ENCODE results near the gene HBG1.
"Not testable (repeated sequence)": the region's sequence is repeated elsewhere in the genome, so short reads cannot be mapped to it uniquely, and the experiment has no call there.

The HBG1 gene

DNA sequence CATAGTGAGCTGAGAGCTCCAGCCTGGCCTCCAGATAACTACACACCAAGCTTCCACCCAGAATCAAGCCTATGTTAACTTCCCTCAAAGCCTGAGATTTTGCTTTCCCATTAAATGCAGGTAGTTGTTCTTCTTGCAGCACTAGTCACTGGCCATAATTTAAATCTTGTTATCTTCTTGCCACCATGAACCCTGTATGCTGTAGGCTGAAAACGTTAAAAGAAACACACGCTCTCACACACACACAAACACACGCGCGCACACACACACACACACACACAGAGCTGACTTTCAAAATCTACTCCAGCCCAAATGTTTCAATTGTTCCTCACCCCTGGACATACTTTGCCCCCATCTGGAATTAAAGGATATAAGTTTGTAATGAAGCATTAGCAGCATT lies 3.8 kb upstream of the HBG1 start:
- not testable (repeated sequence) for H3K36me3 ChIP-seq (ENCODE audit: insufficient read depth, low read length); H3K9ac ChIP-seq (ENCODE audit: low read length); H3K27me3 ChIP-seq (ENCODE audit: control insufficient read depth in 1 of 2, insufficient read depth in 2 of 2, low read length in 2 of 2); H3K27ac ChIP-seq (ENCODE audit: low read depth, low read length); H3K4me3 ChIP-seq (ENCODE audit: low read depth in 1 of 2, low read length in 2 of 2); H3K4me1 ChIP-seq (ENCODE audit: insufficient read depth, low read length); H3K9me3 ChIP-seq (ENCODE audit: low read length)

DNA sequence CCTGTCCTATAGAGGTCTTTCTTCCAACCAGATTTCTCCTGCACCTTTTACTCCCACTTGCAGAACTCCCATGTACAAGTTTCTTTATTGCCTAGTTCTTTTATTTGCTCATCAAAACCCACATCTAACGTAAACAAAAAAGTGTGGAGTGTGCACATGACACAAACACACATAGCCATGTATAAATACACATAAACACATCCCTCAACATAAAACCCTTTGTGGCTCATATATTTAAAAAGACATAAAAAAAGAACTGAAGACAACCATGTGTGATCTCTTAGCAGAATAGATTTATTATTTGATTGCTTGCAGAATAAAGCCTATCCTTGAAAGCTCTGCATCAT lies 3.2 kb upstream of the HBG1 start:
- Histone ChIP-seq H3K4me3 (ENCODE audit: low read depth in 1 of 2, low read length in 2 of 2) (no peak overlapping the region), H3K9ac (ENCODE audit: low read length) (no peak overlapping the region), H3K36me3 (ENCODE audit: insufficient read depth, low read length) (no peaks in the 10 kb centered on the region), H3K27ac (ENCODE audit: low read depth, low read length) (no peak overlapping the region), H3K4me1 (ENCODE audit: insufficient read depth, low read length) (no peaks in the 10 kb centered on the region), H3K9me3 (ENCODE audit: low read length) (no peaks in the 10 kb centered on the region), H3K27me3 (ENCODE audit: control insufficient read depth in 1 of 2, insufficient read depth in 2 of 2, low read length in 2 of 2) (no peaks in the 10 kb centered on the region)

DNA sequence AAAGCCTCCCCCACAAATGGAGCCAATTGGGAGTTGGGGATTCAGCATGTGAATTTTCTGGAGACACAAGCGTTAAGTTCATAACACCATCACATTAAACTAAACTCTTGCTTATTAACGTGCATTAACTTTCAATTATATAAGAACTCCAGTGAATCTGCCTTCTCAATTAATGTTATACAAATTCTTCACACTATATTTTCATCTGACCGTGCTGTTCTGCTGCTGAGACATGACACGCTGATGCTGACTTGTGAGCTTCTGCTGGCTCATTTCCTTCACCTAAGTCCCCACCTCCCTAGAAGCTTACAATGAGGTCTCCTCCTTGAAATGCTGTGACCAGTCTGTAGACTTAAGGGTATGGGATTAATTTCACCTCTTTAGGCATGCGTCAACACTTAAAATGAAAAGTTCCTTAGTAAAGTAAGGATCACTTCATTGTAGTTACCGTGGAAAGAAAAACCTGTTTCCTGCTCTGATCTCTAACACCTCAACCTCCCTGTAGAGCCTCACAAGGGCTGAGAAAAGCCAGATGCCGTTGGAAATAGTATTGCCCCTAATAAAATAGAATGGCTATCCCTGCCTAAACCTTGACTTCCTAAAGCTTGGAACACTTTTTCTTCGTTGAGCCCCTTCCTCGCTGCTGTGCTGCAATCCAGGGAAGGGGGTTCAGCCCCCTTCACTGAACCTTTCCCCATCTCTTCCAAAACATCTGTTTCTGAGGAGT lies 2.7 kb upstream of the HBG1 start:
- no peaks in the 10 kb centered on the region for H3K27me3 ChIP-seq (ENCODE audit: control insufficient read depth in 1 of 2, insufficient read depth in 2 of 2, low read length in 2 of 2)
- H3K4me3 ChIP-seq (ENCODE audit: low read depth in 1 of 2, low read length in 2 of 2), result no peak overlapping the region
- no peaks in the 10 kb centered on the region for H3K36me3 ChIP-seq (ENCODE audit: insufficient read depth, low read length)
- H3K9ac ChIP-seq (ENCODE audit: low read length), result no peak overlapping the region
- H3K9me3 ChIP-seq (ENCODE audit: low read length), result no peaks in the 10 kb centered on the region
- no peak overlapping the region for H3K27ac ChIP-seq (ENCODE audit: low read depth, low read length)
- no peaks in the 10 kb centered on the region for H3K4me1 ChIP-seq (ENCODE audit: insufficient read depth, low read length)

DNA sequence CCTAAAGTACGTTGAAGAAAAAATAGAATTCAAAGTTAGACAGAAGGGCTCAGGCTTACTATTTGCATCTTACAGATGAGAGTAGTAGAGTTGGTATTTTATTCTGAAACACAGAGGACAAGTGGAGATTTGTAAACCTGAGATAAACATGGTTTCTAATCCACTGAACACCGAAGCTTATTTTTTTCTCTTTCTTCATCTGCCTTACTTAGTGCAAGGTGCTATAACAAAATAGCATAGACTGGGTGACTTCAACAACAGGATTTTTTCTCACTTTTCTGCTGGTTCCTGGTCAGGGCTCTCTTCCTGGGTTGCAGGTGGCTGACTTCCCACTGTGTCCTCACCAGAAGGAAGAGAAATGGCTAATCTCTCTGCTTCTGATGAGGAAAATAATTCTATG lies 2.1 kb upstream of the HBG1 start:
- Histone ChIP-seq H3K27ac (ENCODE audit: low read depth, low read length) (no peak overlapping the region), H3K36me3 (ENCODE audit: insufficient read depth, low read length) (no peaks in the 10 kb centered on the region), H3K9ac (ENCODE audit: low read length) (no peak overlapping the region), H3K9me3 (ENCODE audit: low read length) (no peaks in the 10 kb centered on the region), H3K4me3 (ENCODE audit: low read depth in 1 of 2, low read length in 2 of 2) (no peak overlapping the region), H3K27me3 (ENCODE audit: control insufficient read depth in 1 of 2, insufficient read depth in 2 of 2, low read length in 2 of 2) (no peaks in the 10 kb centered on the region), H3K4me1 (ENCODE audit: insufficient read depth, low read length) (no peaks in the 10 kb centered on the region)

DNA sequence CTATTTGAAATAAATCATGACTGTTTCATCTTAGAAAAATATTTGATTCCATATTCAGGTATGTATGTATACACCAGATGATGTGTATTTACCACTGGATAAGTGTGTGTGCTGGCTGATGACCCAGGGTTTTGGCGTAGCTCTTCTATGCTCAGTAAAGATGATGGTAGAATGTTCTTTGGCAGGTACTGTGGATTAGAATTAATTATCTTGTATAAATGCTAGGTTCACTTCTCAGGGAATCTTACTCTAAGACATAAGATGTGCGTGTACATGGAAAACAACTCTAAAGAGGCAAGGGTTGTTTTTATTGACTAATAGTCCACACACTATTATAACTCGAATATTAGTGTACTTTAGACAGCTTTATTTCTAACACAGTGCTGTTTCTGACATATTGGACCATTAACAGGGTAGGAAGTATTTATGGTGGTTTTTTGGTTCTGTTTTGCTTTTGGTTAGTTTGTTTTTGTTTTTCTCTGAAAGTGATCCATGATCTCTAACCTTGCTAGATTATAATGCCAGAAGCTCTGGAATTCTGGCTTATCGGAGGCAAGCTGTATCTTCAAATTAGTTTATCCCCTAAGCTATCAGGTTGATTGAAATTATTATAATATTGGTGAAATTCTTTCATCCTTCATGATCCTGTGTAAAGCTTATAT lies 1.0 kb upstream of the HBG1 start:
- no peak overlapping the region for H3K27ac ChIP-seq (ENCODE audit: low read depth, low read length)
- H3K27me3 ChIP-seq (ENCODE audit: control insufficient read depth in 1 of 2, insufficient read depth in 2 of 2, low read length in 2 of 2), result no peaks in the 10 kb centered on the region
- no peaks in the 10 kb centered on the region for H3K4me1 ChIP-seq (ENCODE audit: insufficient read depth, low read length)
- H3K4me3 ChIP-seq (ENCODE audit: low read depth in 1 of 2, low read length in 2 of 2), result no peak overlapping the region
- no peak overlapping the region for H3K9ac ChIP-seq (ENCODE audit: low read length)
- H3K36me3 ChIP-seq (ENCODE audit: insufficient read depth, low read length), result no peaks in the 10 kb centered on the region
- no peaks in the 10 kb centered on the region for H3K9me3 ChIP-seq (ENCODE audit: low read length)

DNA sequence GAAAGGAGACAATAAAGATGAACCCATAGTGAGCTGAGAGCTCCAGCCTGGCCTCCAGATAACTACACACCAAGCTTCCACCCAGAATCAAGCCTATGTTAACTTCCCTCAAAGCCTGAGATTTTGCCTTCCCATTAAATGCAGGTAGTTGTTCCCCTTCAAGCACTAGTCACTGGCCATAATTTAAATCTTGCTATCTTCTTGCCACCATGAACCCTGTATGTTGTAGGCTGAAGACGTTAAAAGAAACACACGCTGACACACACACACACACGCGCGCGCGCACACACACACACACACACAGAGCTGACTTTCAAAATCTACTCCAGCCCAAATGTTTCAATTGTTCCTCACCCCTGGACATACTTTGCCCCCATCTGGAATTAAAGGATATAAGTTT lies 1.2 kb downstream of the HBG1 start:
- H3K9ac ChIP-seq (ENCODE audit: low read length); H3K9me3 ChIP-seq (ENCODE audit: low read length); H3K4me3 ChIP-seq (ENCODE audit: low read depth in 1 of 2, low read length in 2 of 2); H3K27me3 ChIP-seq (ENCODE audit: control insufficient read depth in 1 of 2, insufficient read depth in 2 of 2, low read length in 2 of 2); H3K27ac ChIP-seq (ENCODE audit: low read depth, low read length); H3K4me1 ChIP-seq (ENCODE audit: insufficient read depth, low read length); H3K36me3 ChIP-seq (ENCODE audit: insufficient read depth, low read length): not testable (repeated sequence)

DNA sequence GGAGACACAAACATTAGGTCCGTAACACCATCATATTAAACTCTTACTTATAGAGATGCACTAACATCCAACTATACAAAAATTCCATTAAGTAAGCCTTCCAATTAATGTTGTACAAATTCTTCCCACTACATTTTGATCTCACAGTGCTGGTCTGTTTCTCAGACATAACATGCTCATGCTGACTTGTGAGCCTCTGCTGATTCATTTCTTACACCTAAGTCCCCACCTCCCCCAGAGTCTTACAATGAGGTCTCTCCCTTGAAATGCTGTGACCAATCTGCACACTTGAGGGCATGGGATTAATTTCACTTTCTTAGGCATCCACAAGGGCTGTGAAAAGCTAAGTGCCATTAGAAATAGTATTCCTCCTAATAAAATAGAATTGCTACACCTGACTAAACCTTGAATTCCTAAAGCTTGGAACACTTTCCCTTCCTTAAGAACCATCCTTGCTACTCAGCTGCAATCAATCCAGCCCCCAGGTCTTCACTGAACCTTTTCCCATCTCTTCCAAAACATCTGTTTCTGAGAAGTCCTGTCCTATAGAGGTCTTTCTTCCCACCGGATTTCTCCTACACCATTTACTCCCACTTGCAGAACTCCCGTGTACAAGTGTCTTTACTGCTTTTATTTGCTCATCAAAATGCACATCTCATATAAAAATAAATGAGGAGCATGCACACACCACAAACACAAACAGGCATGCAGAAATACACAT lies 2.0 kb downstream of the HBG1 start:
- no peak overlapping the region for H3K27ac ChIP-seq (ENCODE audit: low read depth, low read length)
- H3K9ac ChIP-seq (ENCODE audit: low read length), result no peak overlapping the region
- no peak overlapping the region for H3K4me3 ChIP-seq (ENCODE audit: low read depth in 1 of 2, low read length in 2 of 2)
- H3K9me3 ChIP-seq (ENCODE audit: low read length), result no peaks in the 10 kb centered on the region
- no peaks in the 10 kb centered on the region for H3K4me1 ChIP-seq (ENCODE audit: insufficient read depth, low read length)
- no peaks in the 10 kb centered on the region for H3K27me3 ChIP-seq (ENCODE audit: control insufficient read depth in 1 of 2, insufficient read depth in 2 of 2, low read length in 2 of 2)
- no peaks in the 10 kb centered on the region for H3K36me3 ChIP-seq (ENCODE audit: insufficient read depth, low read length)

DNA sequence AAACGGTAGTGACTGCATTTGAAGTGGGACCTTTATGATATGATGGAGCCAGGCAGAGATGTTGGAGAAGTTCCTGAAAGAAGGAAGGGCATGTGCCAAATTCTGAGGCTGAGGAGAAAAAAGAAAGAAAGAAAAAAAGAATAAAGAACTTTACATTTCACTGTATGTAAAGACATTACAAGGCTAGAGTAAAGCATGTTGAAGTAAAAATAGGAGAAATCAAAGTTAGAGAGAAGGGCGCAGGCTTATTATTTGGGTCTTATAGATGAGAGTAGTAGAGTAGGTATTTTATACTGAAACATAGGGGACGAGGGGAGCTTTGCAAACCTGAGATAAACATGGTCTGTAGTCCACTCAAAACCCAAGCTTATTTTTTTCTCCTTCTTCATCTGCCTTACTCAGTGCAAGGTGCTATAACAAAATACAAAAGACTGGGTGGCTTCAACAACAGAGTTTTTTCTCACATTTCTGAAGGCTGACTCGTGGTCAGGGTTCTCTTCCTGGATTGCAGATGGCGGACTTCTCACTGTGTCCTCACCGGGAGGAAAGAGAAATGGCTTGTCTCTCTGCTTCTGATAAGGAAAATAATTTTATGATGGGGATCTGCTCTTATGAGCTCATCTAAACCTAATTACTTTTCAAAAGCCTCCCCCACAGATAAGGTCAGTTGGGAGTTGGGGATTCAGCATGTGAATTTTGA lies 2.7 kb downstream of the HBG1 start:
- Histone ChIP-seq H3K9me3 (ENCODE audit: low read length) (no peaks in the 10 kb centered on the region), H3K27ac (ENCODE audit: low read depth, low read length) (no peak overlapping the region), H3K27me3 (ENCODE audit: control insufficient read depth in 1 of 2, insufficient read depth in 2 of 2, low read length in 2 of 2) (no peaks in the 10 kb centered on the region), H3K4me1 (ENCODE audit: insufficient read depth, low read length) (no peaks in the 10 kb centered on the region), H3K9ac (ENCODE audit: low read length) (no peak overlapping the region), H3K36me3 (ENCODE audit: insufficient read depth, low read length) (no peaks in the 10 kb centered on the region), H3K4me3 (ENCODE audit: low read depth in 1 of 2, low read length in 2 of 2) (no peak overlapping the region)

DNA sequence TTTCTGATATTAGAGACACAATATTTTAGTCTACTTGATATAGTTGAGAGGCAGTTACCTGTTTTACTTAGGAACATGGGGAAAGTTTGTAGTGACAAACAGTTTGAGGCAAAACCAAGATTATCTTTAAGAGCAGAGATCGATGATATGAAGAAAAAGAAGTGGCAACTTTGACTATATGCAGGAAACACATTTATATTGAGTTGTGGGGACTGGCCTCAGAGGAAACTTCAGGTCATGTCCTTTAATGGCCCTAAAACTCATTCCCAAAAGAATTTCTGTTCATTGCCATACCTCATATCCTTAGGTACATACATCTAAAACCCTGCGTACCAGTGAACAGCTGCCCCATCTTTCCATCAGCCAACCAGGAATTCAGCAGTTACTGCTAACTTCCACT lies 4.5 kb downstream of the HBG1 start:
- no peaks in the 10 kb centered on the region for H3K4me1 ChIP-seq (ENCODE audit: insufficient read depth, low read length)
- no peak overlapping the region for H3K27ac ChIP-seq (ENCODE audit: low read depth, low read length)
- no peak overlapping the region for H3K9ac ChIP-seq (ENCODE audit: low read length)
- no peaks in the 10 kb centered on the region for H3K27me3 ChIP-seq (ENCODE audit: control insufficient read depth in 1 of 2, insufficient read depth in 2 of 2, low read length in 2 of 2)
- no peak overlapping the region for H3K4me3 ChIP-seq (ENCODE audit: low read depth in 1 of 2, low read length in 2 of 2)
- no peaks in the 10 kb centered on the region for H3K9me3 ChIP-seq (ENCODE audit: low read length)
- no peaks in the 10 kb centered on the region for H3K36me3 ChIP-seq (ENCODE audit: insufficient read depth, low read length)

DNA sequence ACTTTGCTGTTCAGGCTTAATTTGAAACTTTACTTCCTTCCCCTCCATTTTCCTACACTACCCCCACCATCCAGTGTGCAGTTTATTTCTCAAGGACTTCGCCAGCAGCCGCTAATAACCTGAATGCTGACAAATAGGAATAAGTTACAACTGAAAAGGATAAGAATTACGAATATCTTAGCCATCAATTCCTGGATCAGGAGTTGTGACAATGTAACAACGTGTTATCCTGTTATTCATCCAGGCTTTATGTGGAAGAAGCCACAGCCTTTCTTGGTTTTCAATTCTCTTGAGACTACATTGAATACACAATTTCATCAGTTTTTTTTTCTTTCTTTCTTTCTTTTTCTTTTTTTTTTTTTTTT lies 5.9 kb downstream of the HBG1 start:
- no peaks in the 10 kb centered on the region for H3K36me3 ChIP-seq (ENCODE audit: insufficient read depth, low read length)

DNA sequence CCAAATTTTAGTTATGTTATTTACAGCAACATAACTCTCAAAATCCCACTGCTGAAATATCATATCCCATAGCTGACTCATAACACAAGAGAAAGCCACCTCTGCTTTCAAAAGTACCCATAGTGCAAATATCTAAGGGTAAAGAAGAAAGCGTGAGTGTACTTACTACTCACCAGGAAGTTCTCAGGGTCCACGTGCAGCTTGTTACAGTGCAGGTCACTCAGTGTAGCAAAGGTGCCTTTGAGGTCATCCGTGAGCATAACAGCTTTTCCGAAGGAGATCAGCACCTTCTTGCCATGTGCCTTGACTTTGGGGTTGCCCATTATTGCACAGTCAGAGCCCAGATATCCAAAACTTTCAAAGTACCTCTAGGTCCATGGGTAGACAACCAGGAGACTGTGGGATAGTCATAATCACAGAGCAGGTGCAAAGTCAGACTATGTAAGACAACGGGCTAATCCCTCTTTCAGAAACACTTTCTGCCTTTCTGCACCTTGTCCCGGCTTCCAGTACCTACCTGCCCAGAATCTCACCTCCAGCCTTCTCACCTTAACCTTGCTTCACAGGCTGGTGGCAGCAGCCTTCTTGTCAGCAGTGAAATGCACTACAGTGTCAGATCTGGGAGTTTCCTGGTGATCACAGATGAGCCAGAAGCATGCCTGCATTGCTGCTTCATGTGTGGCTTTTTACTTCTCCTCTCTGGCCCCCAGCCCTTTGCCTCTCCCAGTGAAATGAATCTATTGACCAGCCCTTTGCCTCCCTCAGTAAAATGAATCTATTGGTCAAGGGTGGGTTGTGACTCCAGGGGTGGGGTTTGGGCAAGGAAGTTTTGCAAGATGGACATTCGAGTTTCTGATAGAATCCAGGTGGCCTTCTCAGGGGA lies 6.5 kb downstream of the HBG1 start:
- no peaks in the 10 kb centered on the region for H3K27me3 ChIP-seq (ENCODE audit: control insufficient read depth in 1 of 2, insufficient read depth in 2 of 2, low read length in 2 of 2)
- H3K4me3 ChIP-seq (ENCODE audit: low read depth in 1 of 2, low read length in 2 of 2), result no peak overlapping the region
- no peaks in the 10 kb centered on the region for H3K36me3 ChIP-seq (ENCODE audit: insufficient read depth, low read length)
- no peaks in the 10 kb centered on the region for H3K9me3 ChIP-seq (ENCODE audit: low read length)
- no peak overlapping the region for H3K27ac ChIP-seq (ENCODE audit: low read depth, low read length)
- H3K4me1 ChIP-seq (ENCODE audit: insufficient read depth, low read length), result no peaks in the 10 kb centered on the region
- no peak overlapping the region for H3K9ac ChIP-seq (ENCODE audit: low read length)

More for the DNA sequence above, 5.9 kb downstream of the HBG1 start:
- Histone ChIP-seq H3K27ac (ENCODE audit: low read depth, low read length) (no peak overlapping the region), H3K9me3 (ENCODE audit: low read length) (no peaks in the 10 kb centered on the region), H3K9ac (ENCODE audit: low read length) (no peak overlapping the region), H3K4me3 (ENCODE audit: low read depth in 1 of 2, low read length in 2 of 2) (no peak overlapping the region), H3K27me3 (ENCODE audit: control insufficient read depth in 1 of 2, insufficient read depth in 2 of 2, low read length in 2 of 2) (no peaks in the 10 kb centered on the region), H3K4me1 (ENCODE audit: insufficient read depth, low read length) (no peaks in the 10 kb centered on the region)

Data from muscle layer of colon (tissue), 2 donors.